HepG2 (cell line): Measurements from ENCODE around the gene SEC23IP. TPM values are rescaled to one million over a fixed set of nuclear protein-coding genes. Genes with fewer than 3 reads are reported as not detected.
A peak's percentile ranks its signal among the peaks of the same experiment; 100 is the strongest.

Experiments
- DNMT3B ChIP-seq: conservative IDR thresholded peaks from 2 replicates; pipeline ENCODE4 v1.6.1; 2016; ENCODE audit warnings: missing biosample characterization, control low read depth
- GATAD2A ChIP-seq: IDR thresholded peaks from 2 replicates; pipeline ENCODE4 v1.6.1; 2016
- HES4 ChIP-seq: sonication (generic); formaldehyde crosslinking; IDR thresholded peaks from 2 replicates; pipeline ENCODE4 v1.9.0; 2021; ENCODE audit warnings: mild to moderate bottlenecking, missing genetic modification reagents, borderline replicate concordance
- HOXA3 ChIP-seq: sonication (generic); formaldehyde crosslinking; IDR thresholded peaks from 2 replicates; pipeline ENCODE4 v1.5.0; 2020; ENCODE audit warnings: missing genetic modification reagents
- IKZF1 ChIP-seq: fragments of 450-650 bp; IDR thresholded peaks from 2 replicates; pipeline ENCODE4 v1.7.1; 2016
- KAT8 ChIP-seq: IDR thresholded peaks from 2 replicates; pipeline ENCODE4 v1.6.1; 2016; ENCODE audit warnings: missing genetic modification reagents, missing compliant biosample characterization
- MAFK ChIP-seq, 2 experiments: IDR thresholded peaks in 1 of 2; conservative IDR thresholded peaks in 1 of 2; 2 replicates each; pipeline ENCODE4 v1.6.1; 2011; ENCODE audit warnings: improper control_type of control experiment in 2 of 2, low read length in 2 of 2
- MXD4 ChIP-seq: IDR thresholded peaks from 2 replicates; pipeline ENCODE4 v1.6.1; 2016; ENCODE audit warnings: mild to moderate bottlenecking, missing biosample characterization, missing genetic modification reagents
- NFRKB ChIP-seq: fragments of 450-650 bp; IDR thresholded peaks from 2 replicates; pipeline ENCODE4 v1.6.1; 2017
- SIN3A ChIP-seq: IDR thresholded peaks from 2 replicates; pipeline ENCODE4 v1.6.1; 2011; ENCODE audit warnings: low read depth, mild to moderate bottlenecking, control low read depth, low read length, borderline replicate concordance
- SIX4 ChIP-seq: sonication (generic); formaldehyde crosslinking; IDR thresholded peaks from 2 replicates; pipeline ENCODE4 v1.4.0; 2020; ENCODE audit warnings: missing genetic modification reagents
- SRF ChIP-seq: IDR thresholded peaks from 2 replicates; pipeline ENCODE4 v1.6.1; 2011; ENCODE audit warnings: mild to moderate bottlenecking, low read depth, low read length, moderate library complexity
- ZNF180 ChIP-seq: sonication (generic); formaldehyde crosslinking; IDR thresholded peaks from 2 replicates; pipeline ENCODE4 v1.4.0; 2020; ENCODE audit warnings: low read depth, missing genetic modification reagents, borderline replicate concordance
- ZNF224 ChIP-seq: sonication (generic); formaldehyde crosslinking; IDR thresholded peaks from 2 replicates; pipeline ENCODE4 v1.5.0; 2020; ENCODE audit warnings: mild to moderate bottlenecking, missing genetic modification reagents
- ZNF567 ChIP-seq: sonication (generic); formaldehyde crosslinking; IDR thresholded peaks from 2 replicates; pipeline ENCODE4 v1.8.1; 2023; ENCODE audit warnings: mild to moderate bottlenecking, missing genetic modification reagents, borderline replicate concordance
- ZNF598 ChIP-seq: sonication (generic); formaldehyde crosslinking; IDR thresholded peaks from 2 replicates; pipeline ENCODE4 v1.5.1; 2020; ENCODE audit warnings: mild to moderate bottlenecking, missing genetic modification reagents, borderline replicate concordance
- ZNF777 ChIP-seq: sonication (generic); formaldehyde crosslinking; IDR thresholded peaks from 2 replicates; pipeline ENCODE4 v1.4.0; 2020; ENCODE audit warnings: missing genetic modification reagents
- polyA plus RNA-seq, 8 experiments: library from polyadenylated mRNA; depleted of rRNA in 3 of 8; stranded (reverse) in 7 of 8; unstranded in 1 of 8; fragments of >200 nt; fragmentation: Illumina TruSeq in 4 of 8; extraction: Trizol in 4 of 8; gene quantifications; 2 replicates each; pipeline versions ENCODE4 v1.2.1 to v1.2.3, GENCODE V29; 2011 to 2016; ENCODE audit warnings: low read depth in 4 of 8, missing spikeins in 1 of 8, mixed read lengths in 1 of 8; ENCODE audit not compliant: insufficient read depth in 1 of 8
- total RNA-seq, 5 experiments: library from RNA; depleted of rRNA; stranded (reverse); fragments of >200 nt; fragmentation: Illumina TruSeq; extraction: Trizol; gene quantifications; 2 replicates each; pipeline ENCODE4 v1.2.3, GENCODE V29; 2016; ENCODE audit warnings: low read depth in 1 of 5
- TF ChIP-seq, protein P1 (sequence below): sonication (generic); formaldehyde crosslinking; IDR thresholded peaks from 2 replicates; pipeline ENCODE4 v1.5.0; 2020; ENCODE audit warnings: mild to moderate bottlenecking, low read depth, missing genetic modification reagents, borderline replicate concordance
- TF ChIP-seq, protein P2 (sequence below): sonication (generic); formaldehyde crosslinking; IDR thresholded peaks from 2 replicates; pipeline ENCODE4 v1.8.1; 2023; ENCODE audit warnings: mild to moderate bottlenecking, missing genetic modification reagents, borderline replicate concordance
- TF ChIP-seq, protein P3 (sequence below): sonication (generic); formaldehyde crosslinking; conservative IDR thresholded peaks from 2 replicates; pipeline ENCODE4 v1.8.0; 2022; ENCODE audit warnings: low read depth, missing genetic modification reagents
- TF ChIP-seq, protein P4 (sequence below): sonication (generic); formaldehyde crosslinking; IDR thresholded peaks from 2 replicates; pipeline ENCODE4 v1.5.0; 2020; ENCODE audit warnings: missing genetic modification reagents
- TF ChIP-seq, protein P5 (sequence below): sonication (generic); formaldehyde crosslinking; conservative IDR thresholded peaks from 2 replicates; pipeline ENCODE4 v1.8.0; 2022; ENCODE audit warnings: mild to moderate bottlenecking, moderate library complexity, missing genetic modification reagents

SEC23IP gene
- total and polyA plus RNA-seq, 2 of the 13 experiments (the other 11 are each of a cell fraction or from before 2014, with no cell fraction given), result 32.3 to 57.7 TPM

DNA sequence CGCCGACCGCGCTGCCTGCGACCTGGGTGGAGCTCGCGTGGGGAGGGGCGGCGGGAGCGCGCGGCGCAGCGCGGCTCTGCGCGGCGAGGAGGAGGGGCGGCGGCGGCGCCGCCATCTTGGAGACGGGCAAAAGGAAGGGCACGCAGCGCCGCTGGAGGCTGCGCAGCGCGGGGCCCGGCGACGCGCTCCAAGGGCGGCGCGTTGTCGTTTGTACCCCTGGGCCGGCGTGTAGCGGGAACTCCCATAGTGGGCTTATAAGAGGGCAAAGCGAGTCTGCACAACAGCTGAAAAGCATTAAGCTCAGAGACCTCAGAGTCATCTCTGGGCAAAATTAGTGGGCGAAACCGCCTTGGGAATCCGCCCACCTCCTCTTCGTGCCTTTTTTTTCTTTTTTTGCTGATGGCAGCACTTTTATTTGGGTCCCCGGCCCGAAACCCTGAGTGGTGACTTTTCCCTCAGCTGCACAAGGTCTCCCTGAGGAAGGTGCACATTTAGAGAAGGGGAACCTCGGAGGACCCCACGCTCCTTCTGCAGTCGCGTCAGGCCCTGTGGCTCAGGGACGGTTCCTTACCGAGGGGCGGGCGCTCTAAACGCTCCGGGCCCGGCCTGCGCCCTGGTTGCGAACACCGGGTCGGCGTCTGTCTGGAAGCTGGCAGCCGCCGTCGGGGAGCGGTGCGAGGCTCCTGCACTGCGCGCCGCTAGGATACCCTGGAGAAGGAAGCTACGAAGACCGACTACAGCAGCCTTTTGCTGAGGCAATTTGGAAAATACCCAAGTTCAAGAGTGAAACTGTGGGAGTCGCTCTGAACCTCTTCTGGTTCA is 19.5 kb upstream of the SEC23IP start (continued):
- TF ChIP-seq SRF, result no peak
- peak; percentile 100 for TF ChIP-seq HOXA3 (CRISPR knock-in tag)
- no peak for TF ChIP-seq MXD4
- TF ChIP-seq, protein P1, sequence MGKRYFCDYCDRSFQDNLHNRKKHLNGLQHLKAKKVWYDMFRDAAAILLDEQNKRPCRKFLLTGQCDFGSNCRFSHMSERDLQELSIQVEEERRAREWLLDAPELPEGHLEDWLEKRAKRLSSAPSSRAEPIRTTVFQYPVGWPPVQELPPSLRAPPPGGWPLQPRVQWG (CRISPR knock-in tag), result no peak
- no peak for TF ChIP-seq SIX4
- TF ChIP-seq HES4 (CRISPR knock-in tag), result no peak
- TF ChIP-seq ZNF598 (CRISPR knock-in tag), result peak; percentile 76; the same call in 1 of the 2 replicates
- no peak for TF ChIP-seq IKZF1
- 0 out of 2 replicates have a peak, but pooled peaks have one; percentile 18 for TF ChIP-seq GATAD2A (CRISPR knock-in tag)
- TF ChIP-seq DNMT3B (CRISPR knock-in tag), result no peak
- TF ChIP-seq ZNF777, result peak; percentile 95
- TF ChIP-seq, protein P2, sequence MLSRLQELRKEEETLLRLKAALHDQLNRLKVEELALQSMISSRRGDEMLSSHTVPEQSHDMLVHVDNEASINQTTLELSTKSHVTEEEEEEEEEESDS (CRISPR knock-in tag), result no peak
- TF ChIP-seq, protein P3, sequence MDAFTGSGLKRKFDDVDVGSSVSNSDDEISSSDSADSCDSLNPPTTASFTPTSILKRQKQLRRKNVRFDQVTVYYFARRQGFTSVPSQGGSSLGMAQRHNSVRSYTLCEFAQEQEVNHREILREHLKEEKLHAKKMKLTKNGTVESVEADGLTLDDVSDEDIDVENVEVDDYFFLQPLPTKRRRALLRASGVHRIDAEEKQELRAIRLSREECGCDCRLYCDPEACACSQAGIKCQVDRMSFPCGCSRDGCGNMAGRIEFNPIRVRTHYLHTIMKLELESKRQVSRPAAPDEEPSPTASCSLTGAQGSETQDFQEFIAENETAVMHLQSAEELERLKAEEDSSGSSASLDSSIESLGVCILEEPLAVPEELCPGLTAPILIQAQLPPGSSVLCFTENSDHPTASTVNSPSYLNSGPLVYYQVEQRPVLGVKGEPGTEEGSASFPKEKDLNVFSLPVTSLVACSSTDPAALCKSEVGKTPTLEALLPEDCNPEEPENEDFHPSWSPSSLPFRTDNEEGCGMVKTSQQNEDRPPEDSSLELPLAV (CRISPR knock-in tag), result no peak
- TF ChIP-seq ZNF180 (CRISPR knock-in tag), result no peak
- no peak for TF ChIP-seq ZNF567 (CRISPR knock-in tag)
- TF ChIP-seq NFRKB, result no peak
- TF ChIP-seq MAFK (conservative IDR thresholded peaks at IDR 0.05 in 1 of 2, IDR thresholded peaks at IDR 0.05 in 1 of 2; ENCODE audit: low read length in 2 of 2), result peak; percentile 100
- TF ChIP-seq, protein P4, sequence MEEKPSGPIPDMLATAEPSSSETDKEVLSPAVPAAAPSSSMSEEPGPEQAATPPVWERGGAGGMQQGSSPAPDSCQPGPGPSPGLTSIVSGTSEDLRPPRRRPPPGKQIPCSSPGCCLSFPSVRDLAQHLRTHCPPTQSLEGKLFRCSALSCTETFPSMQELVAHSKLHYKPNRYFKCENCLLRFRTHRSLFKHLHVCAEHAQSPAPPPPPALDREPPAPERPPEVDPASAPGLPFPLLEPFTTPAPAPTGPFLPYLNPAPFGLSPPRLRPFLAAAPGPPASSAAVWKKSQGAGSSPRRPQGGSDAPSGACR (CRISPR knock-in tag), result no peak
- peak; percentile 51 for TF ChIP-seq KAT8 (CRISPR knock-in tag)
- 0 out of 2 replicates have a peak, but pooled peaks have one; percentile 14 for TF ChIP-seq ZNF224 (CRISPR knock-in tag)
- TF ChIP-seq, protein P5, sequence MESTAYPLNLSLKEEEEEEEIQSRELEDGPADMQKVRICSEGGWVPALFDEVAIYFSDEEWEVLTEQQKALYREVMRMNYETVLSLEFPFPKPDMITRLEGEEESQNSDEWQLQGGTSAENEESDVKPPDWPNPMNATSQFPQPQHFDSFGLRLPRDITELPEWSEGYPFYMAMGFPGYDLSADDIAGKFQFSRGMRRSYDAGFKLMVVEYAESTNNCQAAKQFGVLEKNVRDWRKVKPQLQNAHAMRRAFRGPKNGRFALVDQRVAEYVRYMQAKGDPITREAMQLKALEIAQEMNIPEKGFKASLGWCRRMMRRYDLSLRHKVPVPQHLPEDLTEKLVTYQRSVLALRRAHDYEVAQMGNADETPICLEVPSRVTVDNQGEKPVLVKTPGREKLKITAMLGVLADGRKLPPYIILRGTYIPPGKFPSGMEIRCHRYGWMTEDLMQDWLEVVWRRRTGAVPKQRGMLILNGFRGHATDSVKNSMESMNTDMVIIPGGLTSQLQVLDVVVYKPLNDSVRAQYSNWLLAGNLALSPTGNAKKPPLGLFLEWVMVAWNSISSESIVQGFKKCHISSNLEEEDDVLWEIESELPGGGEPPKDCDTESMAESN, result peak; percentile 43; the same call in 1 of the 2 replicates
- TF ChIP-seq SIN3A, result peak; percentile 35; the same call in 1 of the 2 replicates
